ENCODE results near the gene CST3.
"Not testable (repeated sequence)": the region's sequence is repeated elsewhere in the genome, so short reads cannot be mapped to it uniquely, and the experiment has no call there.

CST3 gene

GRCh38 chr20:23661002-23661429 lies 23.3 kb upstream of the CST3 start:
- no peak for DNase-seq

GRCh38 chr20:23659989-23660837 lies 22.5 kb upstream of the CST3 start:
- no peak for DNase-seq

- DNase-seq = not testable (repeated sequence)
These were observed 21.8 kb upstream of the CST3 start for GRCh38 chr20:23659610-23659988.

DNA sequence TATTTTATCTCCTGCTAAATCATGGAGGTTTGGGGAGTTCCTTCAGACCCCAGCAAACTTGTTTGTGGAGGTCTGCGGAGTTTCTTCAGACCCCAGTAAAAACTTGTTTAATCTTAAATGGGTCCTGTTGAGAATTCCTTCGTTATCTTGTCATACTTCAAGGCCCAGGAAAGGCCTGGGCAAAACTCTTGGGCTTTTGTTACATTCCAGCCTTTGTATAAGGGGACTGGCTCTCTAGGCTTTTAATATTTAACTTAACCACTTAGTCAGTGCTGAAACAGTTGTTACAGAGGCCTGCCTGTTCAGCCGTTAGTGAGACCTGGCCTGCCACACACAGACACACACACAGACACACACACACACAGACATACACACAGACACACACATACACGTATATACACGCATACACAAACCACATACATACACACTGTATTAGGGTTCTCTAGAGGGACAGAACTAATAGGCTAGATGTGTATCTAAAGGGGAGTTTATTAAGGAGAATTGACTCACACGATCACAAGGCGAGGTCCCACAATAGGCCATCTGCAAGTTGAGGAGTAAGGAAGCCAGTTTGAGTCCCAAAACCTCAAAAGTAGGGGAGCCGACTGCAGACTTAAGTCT lies 21.3 kb upstream of the CST3 start:
- no peak for DNase-seq

GRCh38 chr20:23658336-23658735 lies 20.6 kb upstream of the CST3 start:
- DNase-seq = no peak

DNA sequence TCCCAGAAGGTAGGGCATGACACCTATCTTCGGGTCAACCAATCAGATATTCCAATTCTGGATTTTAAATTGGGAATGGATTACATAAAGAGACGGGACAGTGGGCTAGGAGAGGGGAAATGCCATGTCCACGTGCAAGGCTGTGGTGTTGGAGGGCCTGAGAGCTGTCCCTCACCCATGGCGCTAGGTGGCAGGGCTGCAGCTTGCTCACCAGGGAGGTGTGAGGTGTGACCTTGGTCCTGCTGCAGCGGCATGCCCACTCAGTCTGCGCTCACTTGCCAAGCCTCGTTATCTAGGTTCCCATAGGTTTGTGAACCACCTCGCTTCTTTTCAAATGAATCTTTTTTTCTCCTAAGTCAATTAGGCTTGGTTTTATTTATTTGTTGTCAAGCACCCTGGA lies 19.4 kb upstream of the CST3 start:
- DNase-seq = no peak

- DNase-seq = no peak
These were observed 18.6 kb upstream of the CST3 start for GRCh38 chr20:23656372-23656771.

DNA sequence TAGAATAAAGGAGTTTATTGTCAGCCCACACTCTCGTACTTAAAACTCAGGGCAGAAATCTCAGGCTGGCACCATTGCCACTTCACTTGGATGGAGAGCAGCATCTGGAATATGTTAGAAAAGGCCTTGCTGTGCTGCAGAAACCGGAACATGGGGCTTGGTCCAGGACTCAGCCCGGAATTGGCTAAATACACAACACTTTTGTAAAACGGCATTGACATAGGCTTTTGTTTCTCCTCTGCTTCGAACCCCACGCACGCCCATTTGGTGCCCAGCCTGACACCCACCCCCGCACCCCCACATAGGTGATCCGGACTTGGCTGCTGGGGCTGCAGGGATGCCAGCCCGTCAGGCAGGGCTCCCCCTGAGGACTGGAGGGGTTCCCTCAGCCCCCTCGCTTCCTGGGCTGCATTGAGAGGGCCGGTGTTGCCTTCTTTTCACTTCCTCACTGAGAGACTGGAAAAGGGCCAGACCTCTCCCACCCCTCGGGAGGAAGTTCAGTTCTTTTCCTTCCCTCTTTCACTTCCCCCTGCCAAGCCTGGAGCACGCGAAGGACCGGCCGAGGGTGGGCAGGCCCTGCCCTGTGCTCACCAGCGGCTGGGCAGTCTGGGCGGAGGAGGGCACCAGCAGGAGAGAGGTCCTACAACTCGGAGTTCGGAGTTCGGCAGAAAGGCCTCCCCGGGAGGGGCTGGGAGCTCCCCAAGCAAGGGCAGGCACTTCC lies 17.9 kb upstream of the CST3 start:
- peak; percentile 49 for DNase-seq

GRCh38 chr20:23654717-23655116 lies 17.0 kb upstream of the CST3 start:
- DNase-seq = no peak

GRCh38 chr20:23654000-23654399 lies 16.2 kb upstream of the CST3 start:
- no peak for DNase-seq

- DNase-seq = no peak
These were observed 15.7 kb upstream of the CST3 start for GRCh38 chr20:23653400-23653938.

DNA sequence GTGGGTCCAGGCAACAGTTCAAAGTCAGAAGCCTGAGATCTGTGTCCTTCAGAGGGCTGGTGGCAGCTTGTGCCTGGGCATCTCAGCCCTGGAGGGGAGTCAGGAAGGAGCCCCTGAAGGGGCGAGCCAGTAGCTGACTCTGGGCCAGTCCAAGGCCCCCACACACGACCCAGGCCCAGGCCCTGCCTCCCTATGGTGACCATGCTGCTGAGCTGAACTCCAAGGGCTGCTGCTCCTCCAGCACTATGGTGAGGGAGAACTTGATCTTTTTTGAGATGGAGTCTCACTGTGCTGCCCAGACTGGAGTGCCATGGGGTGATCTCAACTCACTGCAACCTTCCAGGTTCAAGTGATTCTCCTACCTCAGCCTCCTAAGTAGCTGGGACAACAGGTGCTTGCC lies 15.2 kb upstream of the CST3 start:
- DNase-seq = no peak

- DNase-seq = no peak
These were observed 14.6 kb upstream of the CST3 start for GRCh38 chr20:23652371-23652770.

DNA sequence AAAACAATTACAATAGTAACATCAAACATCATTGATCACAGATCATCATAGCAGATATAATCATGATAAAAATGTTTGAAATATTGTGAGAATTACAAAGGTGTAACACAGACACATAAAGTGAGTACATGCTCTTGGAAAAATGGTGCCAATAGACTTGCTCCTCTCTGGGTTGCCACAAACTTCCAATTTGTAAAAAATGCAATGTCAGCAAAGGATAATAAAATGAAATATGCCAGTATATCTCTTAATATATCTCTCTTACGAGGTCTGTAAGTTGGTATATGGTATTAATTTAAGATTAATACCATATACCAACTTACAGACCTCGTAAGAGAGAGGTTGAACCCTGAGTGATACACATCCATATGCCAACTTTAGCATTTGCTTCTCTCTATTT lies 13.4 kb upstream of the CST3 start:
- no peak for DNase-seq

DNA sequence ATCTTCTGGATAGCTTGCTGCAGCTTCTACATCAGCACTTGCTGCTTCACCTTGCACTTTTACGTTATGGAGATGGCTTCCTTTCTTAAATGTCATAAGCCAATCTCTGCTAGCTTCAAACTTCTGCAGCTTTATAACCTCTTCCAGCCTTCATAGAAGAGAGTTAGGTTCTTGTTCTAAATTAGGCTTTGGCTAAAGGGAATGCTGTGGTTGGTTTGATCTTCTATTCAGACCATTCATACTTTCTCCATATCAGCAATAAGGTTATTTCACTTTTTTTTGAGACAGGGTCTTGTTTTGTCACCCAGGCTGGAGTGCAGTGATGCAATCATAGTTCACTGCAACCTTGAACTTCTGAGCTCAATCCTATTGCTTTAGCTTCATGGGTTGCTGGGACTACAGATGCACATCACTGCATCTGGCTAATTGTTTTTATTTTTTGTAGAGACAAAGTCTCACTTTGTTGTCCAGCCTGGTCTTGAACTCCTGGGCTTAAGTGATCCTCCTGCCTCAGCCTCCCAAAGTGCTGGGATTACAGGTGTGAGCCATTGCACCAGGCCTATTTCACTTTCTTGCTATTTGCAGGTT lies 12.2 kb upstream of the CST3 start:
- DNase-seq = no peak

GRCh38 chr20:23649242-23649641 lies 11.5 kb upstream of the CST3 start:
- no peak for DNase-seq

- DNase-seq = no peak
These were observed 9.6 kb upstream of the CST3 start for GRCh38 chr20:23647346-23647745.

- DNase-seq = no peak
These were observed 8.5 kb upstream of the CST3 start for GRCh38 chr20:23646106-23646873.

DNA sequence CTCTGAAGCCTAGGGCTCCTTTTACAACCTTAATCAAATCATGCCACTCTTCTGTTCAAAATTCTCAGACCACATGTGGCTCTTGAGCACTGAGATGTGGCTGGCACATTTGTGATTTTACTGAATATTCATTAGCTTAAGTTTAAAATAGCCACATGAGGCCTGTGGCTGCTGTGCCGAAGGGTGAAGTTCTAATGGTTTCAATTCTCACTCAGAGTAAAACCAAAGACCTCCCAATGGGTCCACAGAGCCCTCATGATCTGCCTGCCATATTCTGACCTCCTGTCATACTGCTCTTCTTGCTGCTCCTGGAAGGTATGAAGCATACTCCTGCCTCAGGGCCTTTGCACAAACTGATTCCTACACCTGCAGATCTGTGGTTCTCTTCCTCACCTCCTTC lies 7.8 kb upstream of the CST3 start:
- no peak for DNase-seq

GRCh38 chr20:23644164-23644563 lies 6.4 kb upstream of the CST3 start:
- no peak for DNase-seq

- DNase-seq = no peak
These were observed 5.9 kb upstream of the CST3 start for GRCh38 chr20:23643659-23644058.

GRCh38 chr20:23641936-23642751 lies 4.4 kb upstream of the CST3 start:
- no peak for DNase-seq
